ENCODE measurements around the gene SLC22A3. TPM values are rescaled to one million over a fixed set of nuclear protein-coding genes. Genes with fewer than 3 reads are reported as not detected.

SLC22A3 gene
- total RNA-seq, 1 donor = 0.72 TPM

- no peak for DNase-seq (ENCODE audit: low read depth)
- TF ChIP-seq, protein P1, sequence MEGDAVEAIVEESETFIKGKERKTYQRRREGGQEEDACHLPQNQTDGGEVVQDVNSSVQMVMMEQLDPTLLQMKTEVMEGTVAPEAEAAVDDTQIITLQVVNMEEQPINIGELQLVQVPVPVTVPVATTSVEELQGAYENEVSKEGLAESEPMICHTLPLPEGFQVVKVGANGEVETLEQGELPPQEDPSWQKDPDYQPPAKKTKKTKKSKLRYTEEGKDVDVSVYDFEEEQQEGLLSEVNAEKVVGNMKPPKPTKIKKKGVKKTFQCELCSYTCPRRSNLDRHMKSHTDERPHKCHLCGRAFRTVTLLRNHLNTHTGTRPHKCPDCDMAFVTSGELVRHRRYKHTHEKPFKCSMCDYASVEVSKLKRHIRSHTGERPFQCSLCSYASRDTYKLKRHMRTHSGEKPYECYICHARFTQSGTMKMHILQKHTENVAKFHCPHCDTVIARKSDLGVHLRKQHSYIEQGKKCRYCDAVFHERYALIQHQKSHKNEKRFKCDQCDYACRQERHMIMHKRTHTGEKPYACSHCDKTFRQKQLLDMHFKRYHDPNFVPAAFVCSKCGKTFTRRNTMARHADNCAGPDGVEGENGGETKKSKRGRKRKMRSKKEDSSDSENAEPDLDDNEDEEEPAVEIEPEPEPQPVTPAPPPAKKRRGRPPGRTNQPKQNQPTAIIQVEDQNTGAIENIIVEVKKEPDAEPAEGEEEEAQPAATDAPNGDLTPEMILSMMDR (IDR thresholded peaks at IDR 0.05; ENCODE audit: insufficient read depth, low read length) = no peak
- H3K4me3 ChIP-seq (ENCODE audit: low read depth, low read length) = no peak overlapping the region
These were observed 8.0 kb downstream of the SLC22A3 start for GRCh38 chr6:160356074-160356744.

DNA sequence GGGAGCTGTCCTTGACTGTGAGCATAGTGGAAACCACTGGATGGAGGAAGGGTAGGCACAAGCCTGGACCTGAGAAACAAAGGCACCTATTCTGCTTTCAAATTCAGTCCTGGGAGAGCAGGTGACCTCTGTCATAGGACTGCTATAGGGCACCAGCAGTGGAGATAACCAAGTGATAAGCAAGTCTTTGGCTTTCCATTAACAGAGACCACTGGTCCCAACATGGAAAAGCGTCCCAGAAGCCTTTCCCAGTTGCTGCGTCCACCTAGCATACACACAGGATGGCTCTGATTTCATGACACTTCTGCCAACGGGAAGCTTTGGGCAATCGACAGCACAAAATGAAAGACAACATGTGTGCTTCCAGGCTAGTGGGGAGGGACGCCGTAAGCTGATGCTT lies 8.9 kb downstream of the SLC22A3 start:
- no peak for DNase-seq (ENCODE audit: low read depth)
- H3K4me3 ChIP-seq (ENCODE audit: low read depth, low read length) = no peak overlapping the region
- TF ChIP-seq, protein P1 (IDR thresholded peaks at IDR 0.05; ENCODE audit: insufficient read depth, low read length) = no peak

DNA sequence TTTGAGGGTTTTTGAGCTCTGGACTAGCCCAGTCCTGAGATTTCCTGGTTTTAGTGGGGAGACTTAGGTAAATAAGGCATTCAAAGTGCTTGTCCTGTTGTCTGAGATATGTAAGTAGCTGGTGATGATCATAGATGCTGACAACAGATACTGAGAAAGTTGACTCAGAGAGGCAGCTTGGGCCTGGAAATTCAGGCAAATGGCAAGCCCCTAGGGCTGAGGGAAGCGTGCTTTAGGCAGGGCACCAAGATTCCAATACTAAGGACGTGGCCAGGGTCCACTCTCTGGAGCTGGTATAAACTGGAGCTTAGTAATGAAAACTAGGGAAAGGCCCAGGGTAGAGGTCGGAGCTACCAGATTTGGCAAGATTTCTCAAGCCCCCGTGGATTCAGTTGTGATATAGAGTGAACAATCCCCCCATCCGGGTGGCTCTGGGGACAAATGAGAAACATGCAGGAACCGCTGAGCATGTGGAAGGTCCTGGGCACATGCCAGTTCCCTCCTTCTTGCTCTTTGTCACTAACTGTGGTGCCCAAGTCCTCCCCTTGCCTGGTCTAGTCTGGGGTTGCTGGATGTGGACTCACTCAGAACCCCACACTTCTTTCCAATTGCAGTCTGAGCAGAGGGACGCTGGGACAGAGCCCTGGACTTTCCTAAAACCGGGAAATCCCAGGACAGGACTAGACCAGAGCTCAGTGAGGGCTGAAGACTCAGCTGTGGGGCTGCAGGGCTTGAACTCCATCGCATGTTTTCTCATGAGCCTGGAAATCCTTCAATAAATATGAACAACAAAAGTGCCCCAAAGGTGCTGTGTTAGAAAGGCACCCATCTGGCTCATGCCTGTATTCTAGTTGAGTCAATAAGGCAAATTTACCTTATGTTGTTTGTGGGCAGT lies 10.3 kb downstream of the SLC22A3 start:
- TF ChIP-seq, protein P1 (IDR thresholded peaks at IDR 0.05; ENCODE audit: insufficient read depth, low read length) = no peak
- DNase-seq (ENCODE audit: low read depth) = no peak
- no peak overlapping the region for H3K4me3 ChIP-seq (ENCODE audit: low read depth, low read length)

DNA sequence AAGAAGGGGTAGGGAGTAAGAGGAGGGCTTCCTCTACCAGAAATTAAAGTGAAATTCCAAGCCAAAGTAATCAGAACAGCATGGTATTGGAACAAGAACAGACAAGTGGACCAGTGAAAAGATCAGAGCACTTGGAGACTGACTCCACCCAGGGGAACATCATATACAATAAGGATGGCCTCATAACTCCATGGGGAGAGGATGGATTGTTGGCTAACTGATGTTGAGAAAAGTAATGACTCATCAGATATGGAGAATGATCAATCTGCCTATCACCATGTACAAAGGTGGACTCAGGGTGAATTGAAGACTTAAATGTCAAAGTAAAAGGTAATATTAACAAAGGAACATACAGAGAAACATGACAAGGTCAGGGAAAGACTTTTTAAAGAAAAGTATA lies 12.8 kb downstream of the SLC22A3 start:
- DNase-seq (ENCODE audit: low read depth) = no peak
- TF ChIP-seq, protein P1 (IDR thresholded peaks at IDR 0.05; ENCODE audit: insufficient read depth, low read length) = no peak
- no peak overlapping the region for H3K4me3 ChIP-seq (ENCODE audit: low read depth, low read length)

DNA sequence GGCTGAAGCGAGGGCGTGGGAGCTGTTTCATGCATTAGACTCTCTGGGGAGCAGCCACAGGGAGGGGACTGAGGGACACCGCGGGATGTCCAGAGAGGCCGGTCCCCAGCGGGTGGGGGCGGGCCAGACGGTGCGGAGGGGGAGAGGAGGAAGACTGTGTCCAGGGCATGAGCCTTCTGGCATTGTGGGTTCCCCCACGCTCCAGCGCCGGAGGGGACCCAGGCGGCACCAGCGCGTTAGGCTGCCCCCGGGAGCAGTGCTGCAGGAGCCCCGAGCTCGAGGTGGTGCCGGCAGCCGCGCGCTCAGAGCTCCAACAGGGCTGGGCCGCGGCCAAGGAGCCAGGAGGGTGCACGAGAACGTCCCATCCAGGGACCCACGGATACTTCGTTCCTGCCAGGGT lies 14.4 kb downstream of the SLC22A3 start:
- TF ChIP-seq, protein P1 (IDR thresholded peaks at IDR 0.05; ENCODE audit: insufficient read depth, low read length) = no peak
- no peak overlapping the region for H3K4me3 ChIP-seq (ENCODE audit: low read depth, low read length)
- DNase-seq (ENCODE audit: low read depth) = no peak

GRCh38 chr6:160363016-160363996 lies 15.1 kb downstream of the SLC22A3 start:
- H3K4me3 ChIP-seq (ENCODE audit: low read depth, low read length) = no peak overlapping the region
- TF ChIP-seq, protein P1 (IDR thresholded peaks at IDR 0.05; ENCODE audit: insufficient read depth, low read length) = no peak
- no peak for DNase-seq (ENCODE audit: low read depth)

Data from fibroblast of the aortic adventitia (primary cell).